Activated B cell treated with CpG ODN at 0.5 μM for 24 hours (primary cell): ENCODE measurements around the gene ARL15. TPM values are rescaled to one million over a fixed set of nuclear protein-coding genes. Genes with fewer than 3 reads are reported as not detected.
"Not testable (repeated sequence)": the region's sequence is repeated elsewhere in the genome, so short reads cannot be mapped to it uniquely, and the experiment has no call there.

Source experiments
- ATAC-seq: fragments of 200-7000 bp; cut with Tn5 transposase; one replicate; pipeline ENCODE4 v1.10.0; 2021; ENCODE audit warnings: low read depth, mild to moderate bottlenecking, moderate library complexity
- CTCF ChIA-PET: fragments of 350-600 bp; sonication (Branson Sonifier 250); formaldehyde crosslinking; loops from one replicate; lab custom pipeline; 2021; ENCODE audit warnings: antibody characterized with exemption; lab: Charles Lee
- POLR2A ChIA-PET: fragments of 350-600 bp; sonication (Branson Sonifier 250); formaldehyde crosslinking; loops from one replicate; lab custom pipeline; 2021; ENCODE audit warnings: antibody characterized with exemption; lab: Charles Lee
- DNase-seq: peaks from one replicate; pipeline ENCODE4 v3.0.0; 2022
- H3K27ac Mint-ChIP-seq: one replicate; pipeline ENCODE4 v1.8.0; 2020; ENCODE audit warnings: mixed read lengths
- H3K27me3 Mint-ChIP-seq: one replicate; pipeline ENCODE4 v1.8.0; 2021; ENCODE audit warnings: mixed read lengths
- H3K36me3 Mint-ChIP-seq: one replicate; pipeline ENCODE4 v1.8.0; 2021; ENCODE audit warnings: low read depth, mixed read lengths
- H3K4me1 Mint-ChIP-seq: one replicate; pipeline ENCODE4 v1.8.0; 2021; ENCODE audit warnings: mixed read lengths
- H3K4me3 Mint-ChIP-seq: one replicate; pipeline ENCODE4 v1.8.0; 2020; ENCODE audit warnings: mild to moderate bottlenecking, mixed read lengths
- H3K9me3 Mint-ChIP-seq: one replicate; pipeline ENCODE4 v1.8.0; 2020; ENCODE audit warnings: mixed read lengths
- CTCF ChIP-seq: fragments of 200-600 bp; IDR thresholded peaks from one replicate; pipeline ENCODE4 v1.8.0; 2022; ENCODE audit warnings: antibody characterized with exemption, mild to moderate bottlenecking
- intact Hi-C: fragments of 100-400 bp; cut with micrococcal nuclease; formaldehyde crosslinking; loops from one replicate; pipeline ENCODE4 v1.15.1; 2024
- total RNA-seq: library from RNA; stranded (reverse); gene quantifications from 2 replicates; pipeline ENCODE4 v1.2.3, GENCODE V29; 2022

The ARL15 gene
- total RNA-seq, 1 donor from 2014 or later = 17.5 TPM

GRCh38 chr5:54049963-54050362 lies 260.4 kb downstream of the ARL15 start:
- CTCF ChIA-PET = no interaction called here
- no peak overlapping the region for H3K27ac Mint-ChIP-seq

GRCh38 chr5:54049144-54049543 lies 261.2 kb downstream of the ARL15 start:
- Mint-ChIP-seq H3K27me3 (no peaks in the 10 kb centered on the region), H3K36me3 (peaks cover 2% of the 10 kb centered on the region), H3K9me3 (no peaks in the 10 kb centered on the region), H3K4me1 (no peaks in the 10 kb centered on the region), H3K27ac (no peak overlapping the region), H3K4me3 (no peak overlapping the region)
- no peak for DNase-seq
- ChIA-PET POLR2A (no interaction called here), CTCF (no interaction called here)
- intact Hi-C loops = no loop called here
- no peak for ATAC-seq
- TF ChIP-seq CTCF = no peak

More at GRCh38 chr5:54049963-54050362, 260.4 kb downstream of the ARL15 start:
- H3K27me3 Mint-ChIP-seq = no peaks in the 10 kb centered on the region
- no peak for ATAC-seq
- no peak overlapping the region for H3K4me3 Mint-ChIP-seq
- H3K4me1 Mint-ChIP-seq = no peaks in the 10 kb centered on the region
- no peak for DNase-seq
- POLR2A ChIA-PET = no interaction called here
- H3K9me3 Mint-ChIP-seq = no peaks in the 10 kb centered on the region
- TF ChIP-seq CTCF = no peak
- peaks cover 5% of the 10 kb centered on the region for H3K36me3 Mint-ChIP-seq
- intact Hi-C loops = no loop called here

GRCh38 chr5:54045077-54045792 lies 265.1 kb downstream of the ARL15 start:
- Mint-ChIP-seq H3K9me3 (no peaks in the 10 kb centered on the region), H3K4me3 (no peak overlapping the region), H3K27ac (no peak overlapping the region), H3K36me3 (no peaks in the 10 kb centered on the region), H3K27me3 (no peaks in the 10 kb centered on the region), H3K4me1 (no peaks in the 10 kb centered on the region)
- POLR2A ChIA-PET = no interaction called here
- intact Hi-C loops = no loop called here
- CTCF ChIA-PET = no interaction called here
- no peak for DNase-seq
- no peak for ATAC-seq
- TF ChIP-seq CTCF = no peak

- H3K36me3 Mint-ChIP-seq, H3K9me3 Mint-ChIP-seq, H3K4me3 Mint-ChIP-seq, H3K27me3 Mint-ChIP-seq, intact Hi-C loops, ATAC-seq, H3K4me1 Mint-ChIP-seq, CTCF ChIA-PET, DNase-seq, POLR2A ChIA-PET, H3K27ac Mint-ChIP-seq: not testable (repeated sequence)
Measured at GRCh38 chr5:54044276-54044675, 266.1 kb downstream of the ARL15 start.

GRCh38 chr5:54040804-54041203 lies 269.6 kb downstream of the ARL15 start:
- no peak for DNase-seq
- H3K4me1 Mint-ChIP-seq = no peaks in the 10 kb centered on the region
- no peaks in the 10 kb centered on the region for H3K27me3 Mint-ChIP-seq
- CTCF ChIA-PET = no interaction called here
- no peak overlapping the region for H3K27ac Mint-ChIP-seq
- peaks cover 1% of the 10 kb centered on the region for H3K36me3 Mint-ChIP-seq
- no peaks in the 10 kb centered on the region for H3K9me3 Mint-ChIP-seq
- intact Hi-C loops = no loop called here
- no peak overlapping the region for H3K4me3 Mint-ChIP-seq
- no peak for TF ChIP-seq CTCF
- ATAC-seq = no peak
- POLR2A ChIA-PET = no interaction called here

- intact Hi-C loops = no loop called here
- Mint-ChIP-seq H3K4me1 (no peaks in the 10 kb centered on the region), H3K4me3 (no peak overlapping the region), H3K9me3 (no peaks in the 10 kb centered on the region), H3K27ac (no peak overlapping the region), H3K27me3 (no peaks in the 10 kb centered on the region), H3K36me3 (peaks cover 1% of the 10 kb centered on the region)
- no peak for TF ChIP-seq CTCF
- POLR2A ChIA-PET = no interaction called here
- no peak for ATAC-seq
- DNase-seq = no peak
- CTCF ChIA-PET = no interaction called here
Measured at GRCh38 chr5:54040018-54040417, 270.4 kb downstream of the ARL15 start.
